Right renal pelvis (tissue), 4 donors: ENCODE measurements around the gene IL36B. TPM values are rescaled to one million over a fixed set of nuclear protein-coding genes. Genes with fewer than 3 reads are reported as not detected.
"Not testable (repeated sequence)": the region's sequence is repeated elsewhere in the genome, so short reads cannot be mapped to it uniquely, and the experiment has no call there.

Experiments used
- DNase-seq, 4 donors: peaks; one replicate each; pipeline ENCODE4 v3.0.0-alpha.2; 2013; ENCODE audit warnings: low read depth in 4 of 4, low spot score in 3 of 4, missing footprints in 1 of 4
- polyA plus RNA-seq, 4 donors: library from polyadenylated mRNA; unstranded; fragments of 120-200 nt; gene quantifications; one replicate each; pipeline ENCODE4 v1.2.1, GENCODE V29; 2013; ENCODE audit not compliant: insufficient read length in 4 of 4

IL36B gene
- not detected for polyA plus RNA-seq

GRCh38 chr2:113052396-113052917 lies at the start of gene IL36B:
Gene IL36B (minus strand): TSS chr2:113052867.
- no peak for DNase-seq

GRCh38 chr2:113102133-113102532 lies 49.5 kb upstream of the IL36B start:
- DNase-seq, result no peak

- no peak for DNase-seq
Observed at GRCh38 chr2:113098532-113098931, 45.9 kb upstream of the IL36B start.

- no peak for DNase-seq
Observed at GRCh38 chr2:113098041-113098440, 45.4 kb upstream of the IL36B start.

- DNase-seq, result not testable (repeated sequence)
Observed at GRCh38 chr2:113096842-113097618, 44.4 kb upstream of the IL36B start.

GRCh38 chr2:113096306-113096705 lies 43.6 kb upstream of the IL36B start:
- DNase-seq, result not testable (repeated sequence)

GRCh38 chr2:113093613-113093977 lies 40.9 kb upstream of the IL36B start:
- DNase-seq, result no peak

GRCh38 chr2:113092864-113093612 lies 40.4 kb upstream of the IL36B start:
- no peak for DNase-seq

GRCh38 chr2:113091231-113091896 lies 38.7 kb upstream of the IL36B start:
- no peak for DNase-seq

GRCh38 chr2:113089916-113090315 lies 37.2 kb upstream of the IL36B start:
- no peak for DNase-seq

- no peak for DNase-seq
Observed at GRCh38 chr2:113088213-113088992, 35.7 kb upstream of the IL36B start.

- DNase-seq, result no peak
Observed at GRCh38 chr2:113085542-113085941, 32.9 kb upstream of the IL36B start.

GRCh38 chr2:113084249-113085000 lies 31.8 kb upstream of the IL36B start:
- no peak for DNase-seq

GRCh38 chr2:113083296-113083695 lies 30.6 kb upstream of the IL36B start:
- no peak for DNase-seq

- DNase-seq, result no peak
Observed at GRCh38 chr2:113081488-113082210, 29.0 kb upstream of the IL36B start.

GRCh38 chr2:113080134-113080533 lies 27.5 kb upstream of the IL36B start:
- peak in 1 of 4 donors; percentile 5 for DNase-seq

GRCh38 chr2:113079131-113079530 lies 26.5 kb upstream of the IL36B start:
- no peak for DNase-seq

GRCh38 chr2:113078350-113078839 lies 25.7 kb upstream of the IL36B start:
- no peak for DNase-seq

- no peak for DNase-seq
Observed at GRCh38 chr2:113077921-113078320, 25.3 kb upstream of the IL36B start.
